GM19239 (cell line): ENCODE data around the gene VPS13D.

ENCODE experiments used
- DNase-seq: peaks from one replicate; pipeline ENCODE4 v3.0.0; 2011; ENCODE audit warnings: low spot score; ENCODE audit not compliant: insufficient read length
- FAIRE-seq: peaks from 2 replicates; lab custom pipeline; 2011; peaks lifted over from hg19 to GRCh38; lab: Jason Lieb, UNC

VPS13D gene

DNA sequence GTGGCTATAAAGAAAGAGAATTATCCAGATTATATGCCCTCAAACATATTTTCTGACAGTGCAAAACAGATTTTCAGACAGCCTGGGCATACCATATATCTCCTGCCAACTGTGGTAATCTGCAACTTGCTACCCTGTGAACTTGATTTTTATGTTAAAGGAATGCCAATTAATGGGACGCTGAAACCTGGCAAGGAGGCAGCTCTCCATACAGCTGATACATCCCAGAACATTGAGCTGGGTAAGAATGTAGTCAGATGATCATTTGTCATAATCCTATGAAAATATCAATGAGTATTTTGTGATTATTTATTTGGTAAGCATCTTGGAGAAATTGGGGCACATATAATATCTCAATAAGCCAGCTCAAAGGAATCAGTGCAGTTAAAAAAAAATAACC, 124.2 kb downstream of the VPS13D start:
- FAIRE-seq (no peak), DNase-seq (no peak)

- no peak for FAIRE-seq
Measured at GRCh38 chr1:12356004-12356890, 126.4 kb downstream of the VPS13D start.

DNA sequence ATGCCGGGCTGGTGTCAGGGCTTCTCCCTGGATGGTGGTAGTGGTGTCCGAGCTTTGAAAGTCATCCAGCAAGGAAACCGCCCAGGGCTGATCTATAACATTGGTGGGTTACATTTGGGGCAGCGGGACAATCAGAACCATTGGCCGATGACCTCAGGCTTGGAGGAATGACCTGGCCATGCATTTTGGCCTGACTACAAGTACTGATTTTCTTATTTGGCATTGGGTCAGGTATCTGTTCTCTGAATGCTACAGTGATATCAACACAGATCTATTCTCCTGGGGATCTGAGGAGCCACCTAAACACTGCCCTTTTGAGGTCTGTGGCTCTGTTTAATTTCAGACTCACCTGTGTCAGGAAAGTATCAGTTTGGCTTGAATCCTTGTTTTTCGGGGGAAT, 128.7 kb downstream of the VPS13D start:
- DNase-seq (no peak), FAIRE-seq (no peak)

More at GRCh38 chr1:12356004-12356890, 126.4 kb downstream of the VPS13D start:
- DNase-seq, result no peak

DNA sequence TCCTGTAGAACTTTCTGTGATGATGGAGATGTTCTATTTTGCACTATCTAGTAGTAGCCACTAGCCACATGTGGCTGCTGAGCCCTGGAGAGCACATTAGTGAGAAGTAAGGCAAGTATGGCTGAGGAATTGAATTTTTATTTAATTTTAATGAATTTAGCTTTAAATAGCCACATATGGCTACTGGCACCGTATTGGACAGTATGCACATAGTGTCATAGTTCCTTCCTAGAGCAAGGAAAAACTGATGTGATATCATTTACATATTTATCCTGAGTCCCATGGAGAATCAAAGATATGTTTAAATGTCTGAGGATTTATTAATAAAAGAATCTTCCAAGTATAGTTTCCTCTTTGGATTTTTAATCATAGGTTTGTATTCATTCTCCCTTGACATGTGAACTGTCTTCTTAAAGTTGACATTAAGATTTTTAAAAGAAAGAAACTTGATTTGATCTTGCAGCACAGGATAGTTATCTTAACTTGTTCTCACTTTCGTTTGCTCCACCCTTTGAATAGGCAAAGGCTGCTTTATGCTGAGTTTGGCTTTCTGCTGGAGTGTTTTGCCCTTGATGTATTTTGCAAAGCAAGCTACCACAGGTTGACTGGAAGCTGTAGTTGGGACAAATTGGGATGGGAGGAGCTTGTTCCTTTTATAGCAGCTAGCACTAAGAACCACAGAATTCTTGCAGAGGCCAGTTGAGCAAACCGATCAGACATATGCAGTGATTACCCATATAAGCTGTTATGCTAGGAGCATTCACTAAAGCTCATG, 129.7 kb downstream of the VPS13D start:
- DNase-seq (no peak), FAIRE-seq (no peak)

DNA sequence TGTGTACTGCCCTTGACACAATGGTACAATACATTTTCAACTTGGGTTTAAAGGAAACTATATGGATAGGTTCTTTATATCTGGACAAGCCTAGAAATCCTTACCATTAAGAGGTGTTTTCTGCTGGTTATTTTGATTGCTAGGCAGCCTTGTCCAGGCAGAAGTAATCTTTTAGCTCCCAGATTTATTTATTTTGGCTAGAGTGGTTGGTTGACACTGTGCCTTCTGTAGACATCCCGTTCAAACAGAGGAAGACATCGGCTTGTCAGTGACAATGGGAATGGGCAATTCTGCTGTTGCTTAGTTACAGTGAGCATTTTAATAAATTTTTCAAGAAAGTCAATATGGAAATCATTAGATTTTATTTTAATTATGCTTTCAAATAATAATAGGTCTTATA, 138.8 kb downstream of the VPS13D start:
- DNase-seq, result no peak
- no peak for FAIRE-seq

DNA sequence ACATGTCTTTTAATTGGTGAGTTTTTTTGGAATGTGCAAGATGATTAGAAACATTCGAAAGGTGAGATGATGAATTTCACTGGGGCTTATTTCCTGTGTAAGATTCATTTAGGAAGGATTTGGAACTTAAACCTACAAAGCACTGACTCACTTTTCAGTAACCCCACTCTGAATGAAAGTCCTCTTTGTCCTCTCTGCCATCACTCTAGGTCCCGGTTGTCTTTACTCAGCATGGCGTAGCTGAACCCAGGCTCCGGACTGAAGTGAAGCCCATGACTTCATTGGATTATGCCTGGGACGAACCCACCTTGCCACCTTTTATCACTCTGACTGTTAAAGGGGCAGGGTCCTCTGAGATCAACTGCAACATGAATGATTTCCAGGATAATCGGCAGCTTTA, 139.4 kb downstream of the VPS13D start:
- FAIRE-seq, result no peak

GRCh38 chr1:12370333-12370975, 140.6 kb downstream of the VPS13D start:
- FAIRE-seq (no peak), DNase-seq (no peak)

More for the DNA sequence above, 139.4 kb downstream of the VPS13D start:
- DNase-seq, result no peak

- no peak for FAIRE-seq
- no peak for DNase-seq
Measured at GRCh38 chr1:12371053-12371452, 141.2 kb downstream of the VPS13D start.

DNA sequence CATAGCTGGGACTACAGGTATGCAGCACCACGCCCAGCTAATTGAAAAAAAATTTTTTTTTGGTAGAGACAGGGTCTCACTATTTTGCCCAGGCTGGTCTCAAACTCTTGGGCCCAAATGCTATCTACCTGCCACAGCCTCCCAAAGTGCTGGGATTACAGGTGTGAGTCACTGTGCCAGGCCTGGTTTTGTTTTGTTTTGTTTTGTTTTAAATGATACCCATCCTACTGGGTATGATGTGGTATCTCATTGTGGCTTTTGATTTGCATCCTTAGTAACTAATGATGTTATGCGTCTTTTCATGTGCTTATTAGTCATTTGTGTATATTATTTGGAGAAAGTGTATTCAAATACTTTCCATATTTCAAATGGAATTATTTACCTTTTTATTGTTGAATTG, 142.3 kb downstream of the VPS13D start:
- no peak for DNase-seq
- no peak for FAIRE-seq

DNA sequence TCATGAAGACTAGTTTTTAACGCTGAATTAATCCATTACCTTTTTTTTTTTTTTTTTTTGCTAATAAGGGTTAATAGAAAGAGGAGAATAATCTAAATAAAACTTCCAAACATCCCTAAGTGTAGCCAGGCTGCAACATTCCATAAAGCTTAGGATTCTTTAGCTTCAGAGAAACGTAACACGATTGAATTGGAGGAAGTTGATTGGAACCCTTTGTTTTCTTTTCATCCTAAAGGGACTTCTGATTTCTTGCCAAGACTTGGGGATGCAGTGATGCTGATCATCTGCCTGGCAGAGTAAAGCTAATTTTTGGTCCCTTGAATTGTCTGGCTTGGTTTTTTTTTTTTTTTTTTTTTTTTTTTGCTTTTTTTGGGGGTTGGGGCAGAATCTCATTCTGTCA, 142.9 kb downstream of the VPS13D start:
- DNase-seq (no peak), FAIRE-seq (no peak)

DNA sequence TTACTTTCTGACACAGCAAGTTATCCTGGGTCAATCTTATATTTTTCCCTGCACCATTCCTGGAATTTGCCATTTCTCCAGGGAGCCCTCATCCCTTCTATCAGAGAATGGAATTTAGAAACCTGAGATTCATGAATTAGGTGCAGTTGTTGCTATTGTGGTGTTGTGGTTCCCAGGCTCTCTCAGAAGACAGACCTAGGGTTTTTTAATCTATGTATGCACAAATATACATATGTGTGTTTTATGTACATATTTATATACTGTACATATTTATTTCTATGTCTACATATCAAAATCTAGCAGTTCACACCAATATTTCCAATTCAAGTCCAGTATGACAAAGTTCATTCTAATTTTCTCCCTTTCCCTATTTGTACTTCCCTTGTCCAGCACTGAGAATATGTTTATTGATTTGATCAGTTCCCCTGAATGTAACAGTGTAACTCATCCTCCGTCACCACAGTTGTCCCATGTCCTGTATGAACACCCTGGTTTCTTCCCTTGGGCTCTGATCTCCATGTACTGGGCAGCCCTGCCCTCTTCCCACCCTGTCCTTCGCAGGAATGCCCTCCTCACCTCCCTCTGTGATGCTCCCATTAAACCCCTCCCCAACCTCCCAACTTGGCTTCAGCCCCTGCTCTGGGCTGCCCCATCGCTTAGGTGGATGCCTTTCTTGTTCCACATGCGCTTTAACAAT, 145.5 kb downstream of the VPS13D start:
- DNase-seq (no peak), FAIRE-seq (no peak)

DNA sequence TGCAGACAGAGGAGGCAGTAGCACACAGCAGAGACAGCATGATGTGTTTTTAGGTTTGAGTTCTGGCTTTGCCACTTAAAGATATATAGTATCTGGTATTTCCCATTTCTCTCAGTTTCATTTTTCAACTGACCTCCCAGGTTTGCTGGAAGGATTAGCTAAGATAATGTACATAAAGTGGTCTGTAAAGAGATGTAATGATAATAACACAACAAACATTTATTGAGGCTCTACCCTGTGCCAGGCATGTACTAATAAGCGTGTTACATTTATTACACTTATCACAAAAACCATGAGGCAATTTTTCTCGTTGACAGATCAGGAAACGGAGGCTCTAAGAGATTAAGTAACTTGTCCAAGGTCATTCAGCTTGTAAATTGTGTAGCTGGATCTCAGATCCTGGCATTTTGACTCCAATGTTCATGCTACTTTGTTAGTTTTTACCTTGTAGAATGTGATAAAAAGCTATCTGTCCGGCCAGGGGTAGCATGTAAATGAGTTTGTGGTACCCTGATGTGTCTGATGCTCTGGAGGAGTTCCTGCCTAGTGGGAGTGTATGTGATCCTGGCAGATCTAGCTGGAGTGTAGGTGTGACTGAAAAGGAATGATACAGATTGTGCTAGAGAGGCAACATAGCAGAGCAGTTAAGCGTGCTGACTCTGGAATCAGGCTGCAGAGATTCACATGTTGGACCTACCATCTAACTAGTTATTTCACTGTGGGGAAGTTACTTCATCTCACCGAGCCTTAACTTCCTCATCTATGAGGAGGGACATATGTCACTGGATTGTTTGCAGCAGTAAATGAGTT, 146.6 kb downstream of the VPS13D start:
- DNase-seq, result no peak
- no peak for FAIRE-seq

DNA sequence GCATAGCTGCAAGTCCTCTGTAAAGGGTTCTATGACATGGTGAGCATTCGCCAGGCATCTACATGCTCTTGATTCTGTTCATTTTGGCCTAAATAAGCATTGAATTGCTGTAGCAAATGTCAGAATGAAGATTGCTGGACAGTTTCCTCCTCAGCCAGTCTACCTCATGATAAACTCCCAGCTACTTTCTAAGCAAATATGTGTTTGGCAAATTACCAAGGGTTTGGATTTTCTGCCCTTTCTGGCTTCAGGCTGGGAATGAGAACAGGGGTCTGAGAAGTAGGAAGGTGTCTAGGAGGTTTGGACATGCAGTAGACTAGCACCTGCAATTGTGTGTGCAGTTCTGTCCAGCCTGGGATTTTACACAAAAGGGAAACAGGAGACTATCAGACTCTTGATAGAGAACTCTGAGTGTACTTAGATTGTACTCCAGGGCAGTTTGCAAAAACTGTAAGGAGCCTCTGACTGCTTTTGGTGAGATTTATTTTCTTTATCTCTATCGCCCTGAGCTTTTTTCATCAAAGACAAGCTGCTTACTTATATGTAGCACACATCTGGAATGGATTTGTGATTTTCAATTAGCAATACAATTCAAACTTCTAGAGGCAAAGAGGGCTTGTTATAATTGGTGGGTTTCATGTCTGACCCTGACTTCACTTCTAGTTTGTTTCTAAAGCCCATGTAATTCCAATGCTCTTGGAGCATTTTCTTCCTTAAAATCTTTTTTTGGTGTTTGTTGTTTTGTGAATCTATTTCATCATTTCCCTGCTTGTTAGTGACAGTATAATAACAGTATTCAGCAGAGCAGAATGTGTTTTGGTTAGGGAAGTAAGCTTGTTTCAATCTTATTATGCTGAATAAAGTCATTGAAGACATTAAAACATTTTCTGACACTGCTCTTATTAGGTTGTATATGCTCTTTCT, 150.8 kb downstream of the VPS13D start:
- FAIRE-seq (no peak), DNase-seq (no peak)

GRCh38 chr1:12383001-12383400, 153.2 kb downstream of the VPS13D start:
- DNase-seq, result no peak
- FAIRE-seq, result no peak

GRCh38 chr1:12383786-12384185, 154.0 kb downstream of the VPS13D start:
- DNase-seq, result no peak
- FAIRE-seq, result no peak

- FAIRE-seq (no peak), DNase-seq (no peak)
Measured at GRCh38 chr1:12384836-12385456, 155.1 kb downstream of the VPS13D start.

- FAIRE-seq (no peak), DNase-seq (no peak)
Measured at GRCh38 chr1:12386130-12386529, 156.3 kb downstream of the VPS13D start.

DNA sequence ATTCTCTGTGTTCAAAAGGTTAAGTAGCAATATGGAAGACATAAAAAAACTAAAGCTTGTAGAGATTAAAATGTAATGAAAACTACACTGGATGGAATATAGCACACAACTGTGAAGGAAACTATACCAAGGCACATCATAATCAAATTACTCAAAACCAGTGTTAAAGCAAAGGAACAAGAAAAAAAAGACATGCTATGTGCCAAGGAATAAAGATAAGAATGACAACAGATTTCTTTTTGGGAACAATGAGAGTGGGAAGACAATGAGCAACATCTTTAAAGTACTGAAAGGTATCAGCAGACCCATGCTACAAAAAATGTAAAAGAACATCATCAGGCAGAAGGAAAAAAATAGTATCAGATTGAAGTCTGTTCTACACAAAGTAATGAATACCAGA, 157.8 kb downstream of the VPS13D start:
- no peak for FAIRE-seq
- DNase-seq, result no peak
